Endothelial cell (in vitro differentiated cells): ENCODE results near the gene PTGS2. TPM values are rescaled to one million over a fixed set of nuclear protein-coding genes. Genes with fewer than 3 reads are reported as not detected.
"Not testable (repeated sequence)": the region's sequence is repeated elsewhere in the genome, so short reads cannot be mapped to it uniquely, and the experiment has no call there.

Experiments
- DNase-seq: peaks from one replicate; pipeline ENCODE4 v3.0.0; 2021; ENCODE audit warnings: low spot score
- H3K27ac Mint-ChIP-seq: one replicate; pipeline ENCODE4 v1.8.0; 2021; ENCODE audit warnings: mixed read lengths, inconsistent platforms; ENCODE audit not compliant: unreplicated experiment
- H3K27me3 Mint-ChIP-seq: one replicate; pipeline ENCODE4 v1.8.0; 2021; ENCODE audit warnings: mild to moderate bottlenecking, moderate library complexity, mixed read lengths, inconsistent platforms; ENCODE audit not compliant: unreplicated experiment
- H3K36me3 Mint-ChIP-seq: one replicate; pipeline ENCODE4 v1.8.0; 2021; ENCODE audit warnings: mild to moderate bottlenecking, low read depth, mixed read lengths, inconsistent platforms; ENCODE audit not compliant: unreplicated experiment
- H3K4me1 Mint-ChIP-seq: one replicate; pipeline ENCODE4 v1.8.0; 2021; ENCODE audit warnings: mild to moderate bottlenecking, mixed read lengths, inconsistent platforms; ENCODE audit not compliant: unreplicated experiment
- H3K4me3 Mint-ChIP-seq: one replicate; pipeline ENCODE4 v1.8.0; 2021; ENCODE audit warnings: mild to moderate bottlenecking, mixed read lengths, inconsistent platforms; ENCODE audit not compliant: unreplicated experiment
- H3K9me3 Mint-ChIP-seq: one replicate; pipeline ENCODE4 v1.8.0; 2021; ENCODE audit warnings: mixed read lengths, inconsistent platforms; ENCODE audit not compliant: unreplicated experiment
- total RNA-seq: library from RNA; stranded (reverse); fragmentation: NEBNext Ultra II Directional; extraction: Animal tissue kit (Norgen Biotek cat#: 25700); gene quantifications from one replicate; pipeline ENCODE4 v1.2.1, GENCODE V29; 2021; ENCODE audit not compliant: unreplicated experiment
- TF ChIP-seq, protein P1 (sequence below): fragments of 200-600 bp; sonication (generic); IDR thresholded peaks from one replicate; pipeline ENCODE4 v1.5.0; 2021; ENCODE audit warnings: antibody characterized with exemption; ENCODE audit not compliant: unreplicated experiment

Gene PTGS2
- total RNA-seq, 1 donor from 2014 or later = 22.2 TPM

DNA sequence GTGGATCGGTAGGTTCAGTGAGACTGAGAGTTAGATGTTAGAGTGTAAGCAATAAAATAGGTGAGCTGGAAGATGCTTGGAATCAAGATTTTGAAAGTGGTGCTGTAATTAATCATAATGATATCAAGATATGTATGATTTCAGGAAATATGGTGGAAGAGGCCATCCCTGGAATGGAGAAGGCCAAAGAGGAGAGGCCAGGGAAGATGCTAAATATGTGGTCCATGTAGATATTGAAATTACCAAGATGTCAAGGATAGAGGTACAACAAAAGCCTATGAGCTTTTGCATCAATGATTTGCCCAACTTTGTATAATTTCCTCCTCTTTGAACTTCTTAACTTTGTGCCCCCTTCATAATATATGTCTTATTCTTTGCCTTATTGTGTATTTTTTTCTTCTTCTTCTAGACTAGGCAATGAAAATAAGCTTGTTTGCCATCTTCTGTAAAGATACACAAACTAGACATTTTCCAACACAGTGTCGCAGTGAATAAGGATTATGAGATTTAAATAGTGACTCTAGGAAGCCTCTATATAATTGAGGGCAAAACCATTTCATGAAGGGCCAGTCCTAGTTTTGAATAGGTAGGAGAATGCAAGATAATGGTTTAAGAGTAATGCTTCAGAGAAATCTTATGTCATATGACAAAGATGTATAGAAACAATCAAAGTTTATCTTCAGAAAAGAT, 8.9 kb downstream of the PTGS2 start:
- Mint-ChIP-seq H3K27ac (no peak overlapping the region), H3K27me3 (no peaks in the 10 kb centered on the region), H3K36me3 (peaks cover 24% of the 10 kb centered on the region), H3K4me3 (no peak overlapping the region), H3K4me1 (no peaks in the 10 kb centered on the region), H3K9me3 (no peaks in the 10 kb centered on the region)
- TF ChIP-seq, protein P1, sequence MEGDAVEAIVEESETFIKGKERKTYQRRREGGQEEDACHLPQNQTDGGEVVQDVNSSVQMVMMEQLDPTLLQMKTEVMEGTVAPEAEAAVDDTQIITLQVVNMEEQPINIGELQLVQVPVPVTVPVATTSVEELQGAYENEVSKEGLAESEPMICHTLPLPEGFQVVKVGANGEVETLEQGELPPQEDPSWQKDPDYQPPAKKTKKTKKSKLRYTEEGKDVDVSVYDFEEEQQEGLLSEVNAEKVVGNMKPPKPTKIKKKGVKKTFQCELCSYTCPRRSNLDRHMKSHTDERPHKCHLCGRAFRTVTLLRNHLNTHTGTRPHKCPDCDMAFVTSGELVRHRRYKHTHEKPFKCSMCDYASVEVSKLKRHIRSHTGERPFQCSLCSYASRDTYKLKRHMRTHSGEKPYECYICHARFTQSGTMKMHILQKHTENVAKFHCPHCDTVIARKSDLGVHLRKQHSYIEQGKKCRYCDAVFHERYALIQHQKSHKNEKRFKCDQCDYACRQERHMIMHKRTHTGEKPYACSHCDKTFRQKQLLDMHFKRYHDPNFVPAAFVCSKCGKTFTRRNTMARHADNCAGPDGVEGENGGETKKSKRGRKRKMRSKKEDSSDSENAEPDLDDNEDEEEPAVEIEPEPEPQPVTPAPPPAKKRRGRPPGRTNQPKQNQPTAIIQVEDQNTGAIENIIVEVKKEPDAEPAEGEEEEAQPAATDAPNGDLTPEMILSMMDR = no peak
- no peak for DNase-seq

DNA sequence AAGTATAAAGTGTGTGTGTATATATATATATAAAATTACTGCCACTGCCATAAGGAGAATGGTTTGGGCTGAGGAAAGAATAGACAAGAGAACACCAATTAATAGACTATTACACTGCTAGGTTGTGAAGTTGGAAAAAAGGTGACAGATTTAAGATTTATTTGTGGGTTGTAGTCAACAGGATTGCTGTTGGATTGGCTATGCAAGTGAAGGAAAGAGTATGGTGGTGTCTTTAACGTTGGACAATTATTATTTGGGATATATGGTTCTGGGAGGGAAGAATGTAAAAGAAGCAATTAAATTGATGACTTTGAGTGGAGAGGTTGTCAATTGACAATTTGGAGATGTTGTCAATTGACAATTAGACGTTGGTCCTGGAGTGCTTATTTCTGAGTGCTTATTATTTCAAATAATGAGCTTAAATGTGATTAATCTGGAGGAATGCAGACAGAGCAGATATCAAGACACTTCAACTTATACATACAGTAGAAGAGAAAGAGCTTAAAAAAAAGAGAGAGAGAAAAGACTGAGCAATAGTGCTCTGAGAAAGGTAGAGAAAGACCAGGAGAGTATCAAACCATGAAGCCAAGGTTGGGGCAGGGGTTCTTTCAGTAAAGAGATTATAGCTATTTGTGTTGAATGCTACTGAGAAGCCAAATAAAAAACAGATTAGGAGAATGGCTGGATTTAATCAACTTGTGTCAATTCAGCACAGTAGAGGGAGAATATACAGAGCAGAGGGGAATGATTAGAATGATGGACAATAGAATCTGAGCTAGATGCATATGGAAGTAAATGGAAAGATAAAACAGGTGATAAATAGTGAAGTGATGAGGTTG, 9.7 kb downstream of the PTGS2 start:
- TF ChIP-seq, protein P1 = no peak
- Mint-ChIP-seq H3K27me3 (no peaks in the 10 kb centered on the region), H3K4me1 (no peaks in the 10 kb centered on the region), H3K27ac (no peak overlapping the region), H3K36me3 (peaks cover 18% of the 10 kb centered on the region), H3K4me3 (no peak overlapping the region), H3K9me3 (no peaks in the 10 kb centered on the region)
- no peak for DNase-seq

DNA sequence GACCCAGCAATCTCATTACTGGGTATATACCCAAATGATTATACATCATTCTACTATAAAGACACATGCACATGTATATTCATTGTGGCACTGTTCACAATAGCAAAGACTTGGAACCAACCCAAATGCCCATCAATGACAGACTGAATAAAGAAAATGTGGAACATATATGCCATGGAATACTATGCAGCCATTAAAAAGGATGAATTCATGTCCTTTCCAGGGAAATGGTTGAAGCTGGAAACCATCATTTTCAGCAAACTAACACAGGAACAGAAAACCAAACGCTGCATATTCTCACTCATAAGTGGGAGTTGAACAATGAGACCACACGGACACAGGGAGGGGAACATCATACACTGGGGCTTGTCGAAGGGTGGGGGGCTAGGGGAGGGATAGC, 10.4 kb downstream of the PTGS2 start:
- H3K9me3 Mint-ChIP-seq, H3K27ac Mint-ChIP-seq, H3K4me1 Mint-ChIP-seq, H3K27me3 Mint-ChIP-seq, H3K4me3 Mint-ChIP-seq, DNase-seq: not testable (repeated sequence)
- peaks cover 16% of the 10 kb centered on the region for H3K36me3 Mint-ChIP-seq

GRCh38 chr1:186664217-186664616, 16.0 kb downstream of the PTGS2 start:
- H3K27ac Mint-ChIP-seq, H3K9me3 Mint-ChIP-seq, DNase-seq, H3K27me3 Mint-ChIP-seq, H3K4me3 Mint-ChIP-seq, H3K36me3 Mint-ChIP-seq, H3K4me1 Mint-ChIP-seq: not testable (repeated sequence)

GRCh38 chr1:186662752-186663151, 17.5 kb downstream of the PTGS2 start:
- no peak for DNase-seq
- Mint-ChIP-seq H3K4me3 (no peak overlapping the region), H3K27me3 (no peaks in the 10 kb centered on the region), H3K27ac (peak overlapping the region; percentile 83), H3K36me3 (no peaks in the 10 kb centered on the region), H3K4me1 (peaks cover 5% of the 10 kb centered on the region), H3K9me3 (no peaks in the 10 kb centered on the region)
- TF ChIP-seq, protein P1 = no peak

GRCh38 chr1:186659890-186660341, 20.3 kb downstream of the PTGS2 start:
- no peaks in the 10 kb centered on the region for H3K9me3 Mint-ChIP-seq
- H3K27ac Mint-ChIP-seq = no peak overlapping the region
- peaks cover 5% of the 10 kb centered on the region for H3K4me1 Mint-ChIP-seq
- no peaks in the 10 kb centered on the region for H3K27me3 Mint-ChIP-seq
- TF ChIP-seq, protein P1 = no peak
- DNase-seq = no peak
- H3K36me3 Mint-ChIP-seq = no peaks in the 10 kb centered on the region
- H3K4me3 Mint-ChIP-seq = no peak overlapping the region
